Measurements from ENCODE around the gene RPS15. TPM values are rescaled to one million over a fixed set of nuclear protein-coding genes. Genes with fewer than 3 reads are reported as not detected.

The RPS15 gene
- total and polyA plus RNA-seq, 2 of the 13 experiments (the other 11 are each of a cell fraction or from before 2014, with no cell fraction given), result 695 to 1,411 TPM

GRCh38 chr19:1422943-1423342, 15.3 kb upstream of the RPS15 start:
- Histone ChIP-seq H3K27ac (ENCODE audit: extremely low read length, insufficient read depth, low read length) (peak overlapping the region; percentile 71), H4K20me1 (ENCODE audit: insufficient read depth, low read length) (peaks cover 27% of the 10 kb centered on the region), H3K4me2 (ENCODE audit: low read depth, low read length) (no peak overlapping the region), H3K36me3 (replicated peaks in 1 of 2; ENCODE audit: control insufficient read depth in 1 of 2, insufficient read depth in 2 of 2, low read length in 2 of 2) (peaks cover 30 to 78% of the 10 kb centered on the region in 2 experiments), H3K4me3 (replicated peaks in 1 of 3; ENCODE audit: insufficient read depth in 1 of 3, low read depth in 2 of 3, low read length in 3 of 3) (no peak overlapping the region), H3K27me3 (ENCODE audit: control insufficient read depth in 1 of 2, insufficient read depth in 2 of 2, low read length in 2 of 2) (no peaks in the 10 kb centered on the region), H3K4me1 (ENCODE audit: insufficient read depth, low read length) (peaks cover 45% of the 10 kb centered on the region), H3K9ac (ENCODE audit: insufficient read depth, low read depth, low read length) (no peak overlapping the region), H3K79me2 (ENCODE audit: insufficient read depth, low read length) (peaks cover 54% of the 10 kb centered on the region), H2AFZ (ENCODE audit: low read length) (no peak overlapping the region), H3K9me3 (ENCODE audit: low read length) (no peaks in the 10 kb centered on the region)
- 99% methylated on average over 24 of the region's 24 CpGs for WGBS (ENCODE audit: low lambda C conversion rate)
- BruUV-seq (replicated peaks), result no TSS peak
- POLR2A ChIA-PET, result interaction anchor here (2.5 kb wide), 1 partner anchor 9 kb away, joined by 6 read pairs; no protein-coding TSS in a partner anchor
- CTCF ChIA-PET (ENCODE audit: low intra/inter-chr PET ratio, low total read pairs), result no interaction called here
- no peak for FAIRE-seq
- TF ChIP-seq AGO2 (optimal IDR thresholded peaks at IDR 0.05; ENCODE audit: low read depth, low read length) (peak; percentile 85), RBFOX2 (IDR thresholded peaks at IDR 0.05; ENCODE audit: low read depth, low read length) (0 out of 2 replicates have a peak, but pooled peaks have one; percentile 33), ZNF263 (CRISPR knock-in tag; IDR thresholded peaks at IDR 0.05) (peak; percentile 34; the same call in 1 of the 2 replicates), ZNF646 (CRISPR knock-in tag; IDR thresholded peaks at IDR 0.05) (no peak), NAIF1 (CRISPR knock-in tag; IDR thresholded peaks at IDR 0.05; ENCODE audit: borderline replicate concordance) (no peak)
- TF ChIP-seq, protein P1, sequence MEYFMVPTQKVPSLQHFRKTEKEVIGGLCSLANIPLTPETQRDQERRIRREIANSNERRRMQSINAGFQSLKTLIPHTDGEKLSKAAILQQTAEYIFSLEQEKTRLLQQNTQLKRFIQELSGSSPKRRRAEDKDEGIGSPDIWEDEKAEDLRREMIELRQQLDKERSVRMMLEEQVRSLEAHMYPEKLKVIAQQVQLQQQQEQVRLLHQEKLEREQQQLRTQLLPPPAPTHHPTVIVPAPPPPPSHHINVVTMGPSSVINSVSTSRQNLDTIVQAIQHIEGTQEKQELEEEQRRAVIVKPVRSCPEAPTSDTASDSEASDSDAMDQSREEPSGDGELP (IDR thresholded peaks at IDR 0.05; ENCODE audit: borderline replicate concordance, low read depth), result no peak
- TF ChIP-seq, protein P2, sequence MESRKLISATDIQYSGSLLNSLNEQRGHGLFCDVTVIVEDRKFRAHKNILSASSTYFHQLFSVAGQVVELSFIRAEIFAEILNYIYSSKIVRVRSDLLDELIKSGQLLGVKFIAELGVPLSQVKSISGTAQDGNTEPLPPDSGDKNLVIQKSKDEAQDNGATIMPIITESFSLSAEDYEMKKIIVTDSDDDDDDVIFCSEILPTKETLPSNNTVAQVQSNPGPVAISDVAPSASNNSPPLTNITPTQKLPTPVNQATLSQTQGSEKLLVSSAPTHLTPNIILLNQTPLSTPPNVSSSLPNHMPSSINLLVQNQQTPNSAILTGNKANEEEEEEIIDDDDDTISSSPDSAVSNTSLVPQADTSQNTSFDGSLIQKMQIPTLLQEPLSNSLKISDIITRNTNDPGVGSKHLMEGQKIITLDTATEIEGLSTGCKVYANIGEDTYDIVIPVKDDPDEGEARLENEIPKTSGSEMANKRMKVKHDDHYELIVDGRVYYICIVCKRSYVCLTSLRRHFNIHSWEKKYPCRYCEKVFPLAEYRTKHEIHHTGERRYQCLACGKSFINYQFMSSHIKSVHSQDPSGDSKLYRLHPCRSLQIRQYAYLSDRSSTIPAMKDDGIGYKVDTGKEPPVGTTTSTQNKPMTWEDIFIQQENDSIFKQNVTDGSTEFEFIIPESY (CRISPR knock-in tag; IDR thresholded peaks at IDR 0.05), result peak; percentile 71
- in situ Hi-C loops (cut with HindIII; ENCODE audit: extremely low pct_ligation_motif_present, low pct_unique_long_range_greater_than_20kb) (no loop called here), intact Hi-C loops (cut with micrococcal nuclease; ENCODE audit: unreplicated experiment) (no loop called here)
- ATAC-seq, result no peak
- DNase-seq (ENCODE audit: low spot score), result no peak
